Activated T-cell treated with anti-CD3 and anti-CD28 coated beads, Interleukin-2, amount 50 U/mL, for 4 hours (primary cell): Measurements from ENCODE around the gene SYT17. TPM values are rescaled to one million over a fixed set of nuclear protein-coding genes. Genes with fewer than 3 reads are reported as not detected.

Source experiments
- ATAC-seq, 2 donors: fragments of 200-7000 bp; cut with Tn5 transposase; one replicate each; pipeline ENCODE4 v1.10.0; 2021
- DNase-seq: peaks from one replicate; pipeline ENCODE4 v3.0.0-alpha.2; 2020
- H3K27me3 Mint-ChIP-seq: one replicate; pipeline ENCODE4 v1.8.0; 2021; ENCODE audit warnings: low read depth, mixed read lengths
- H3K36me3 Mint-ChIP-seq: one replicate; pipeline ENCODE4 v1.8.0; 2022; ENCODE audit warnings: mixed read lengths; ENCODE audit not compliant: insufficient read depth
- H3K4me1 Mint-ChIP-seq: one replicate; pipeline ENCODE4 v1.8.0; 2021; ENCODE audit warnings: low read depth, mixed read lengths
- H3K4me3 Mint-ChIP-seq: one replicate; pipeline ENCODE4 v1.8.0; 2021; ENCODE audit warnings: mild to moderate bottlenecking, moderate library complexity, mixed read lengths
- H3K9me3 Mint-ChIP-seq: one replicate; pipeline ENCODE4 v1.8.0; 2021; ENCODE audit warnings: mixed read lengths
- total RNA-seq, 3 donors: library from RNA; stranded (reverse); gene quantifications; one replicate each; pipeline ENCODE4 v1.2.1, GENCODE V29; 2021

Gene SYT17
- total RNA-seq, 3 donors from 2014 or later = 0.19 to 0.30 (median 0.29) TPM

- Mint-ChIP-seq H3K9me3 (no peaks in the 10 kb centered on the region), H3K27me3 (peaks cover 3% of the 10 kb centered on the region), H3K36me3 (no peaks in the 10 kb centered on the region), H3K4me1 (peaks cover 11% of the 10 kb centered on the region), H3K4me3 (no peak overlapping the region)
- ATAC-seq (no peak), DNase-seq (no peak)
Observed at GRCh38 chr16:19133600-19133999, 34.4 kb upstream of the SYT17 start.

GRCh38 chr16:19135201-19135842 lies 32.7 kb upstream of the SYT17 start:
- Mint-ChIP-seq H3K4me3 (no peak overlapping the region), H3K9me3 (no peaks in the 10 kb centered on the region), H3K36me3 (no peaks in the 10 kb centered on the region), H3K4me1 (peaks cover 9% of the 10 kb centered on the region), H3K27me3 (peaks cover 3% of the 10 kb centered on the region)
- no peak for ATAC-seq
- no peak for DNase-seq

GRCh38 chr16:19135896-19136438 lies 32.1 kb upstream of the SYT17 start:
- DNase-seq = no peak
- Mint-ChIP-seq H3K4me1 (peaks cover 4% of the 10 kb centered on the region), H3K4me3 (no peak overlapping the region), H3K36me3 (no peaks in the 10 kb centered on the region), H3K9me3 (no peaks in the 10 kb centered on the region), H3K27me3 (peaks cover 7% of the 10 kb centered on the region)
- no peak for ATAC-seq

DNA sequence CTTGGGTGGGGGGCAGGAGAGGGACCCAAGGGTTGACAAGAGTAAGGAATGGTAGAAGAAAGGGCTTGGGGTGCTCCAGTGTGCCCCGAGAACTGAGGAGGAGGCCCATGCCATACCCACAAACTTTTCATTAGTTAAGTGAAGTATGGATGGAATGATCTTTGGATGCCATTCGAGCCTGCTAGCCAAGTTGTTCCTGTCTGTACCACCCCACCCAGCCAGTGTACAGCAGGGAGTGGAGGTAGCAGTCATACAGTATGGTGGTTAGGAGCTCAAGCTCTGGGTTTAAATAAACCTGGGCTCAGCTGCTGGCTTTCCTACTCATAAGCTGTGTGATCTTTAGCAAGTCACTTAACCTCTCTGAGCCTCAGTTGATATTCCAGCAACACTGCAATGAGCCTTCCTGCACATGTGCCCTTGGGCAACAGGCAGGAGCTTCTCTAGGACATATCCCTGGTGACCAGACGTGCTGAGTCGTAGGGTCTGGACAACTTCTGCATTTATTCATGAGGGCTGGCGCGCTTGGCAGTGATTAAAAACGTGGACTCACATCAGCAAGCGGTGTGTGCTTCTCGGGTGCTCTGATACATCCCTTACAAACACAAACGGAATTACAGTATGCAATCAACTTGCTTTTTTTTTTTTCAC lies 31.4 kb upstream of the SYT17 start:
- Mint-ChIP-seq H3K9me3 (no peaks in the 10 kb centered on the region), H3K4me3 (no peak overlapping the region), H3K27me3 (peaks cover 7% of the 10 kb centered on the region), H3K4me1 (no peaks in the 10 kb centered on the region), H3K36me3 (no peaks in the 10 kb centered on the region)
- no peak for ATAC-seq
- no peak for DNase-seq

DNA sequence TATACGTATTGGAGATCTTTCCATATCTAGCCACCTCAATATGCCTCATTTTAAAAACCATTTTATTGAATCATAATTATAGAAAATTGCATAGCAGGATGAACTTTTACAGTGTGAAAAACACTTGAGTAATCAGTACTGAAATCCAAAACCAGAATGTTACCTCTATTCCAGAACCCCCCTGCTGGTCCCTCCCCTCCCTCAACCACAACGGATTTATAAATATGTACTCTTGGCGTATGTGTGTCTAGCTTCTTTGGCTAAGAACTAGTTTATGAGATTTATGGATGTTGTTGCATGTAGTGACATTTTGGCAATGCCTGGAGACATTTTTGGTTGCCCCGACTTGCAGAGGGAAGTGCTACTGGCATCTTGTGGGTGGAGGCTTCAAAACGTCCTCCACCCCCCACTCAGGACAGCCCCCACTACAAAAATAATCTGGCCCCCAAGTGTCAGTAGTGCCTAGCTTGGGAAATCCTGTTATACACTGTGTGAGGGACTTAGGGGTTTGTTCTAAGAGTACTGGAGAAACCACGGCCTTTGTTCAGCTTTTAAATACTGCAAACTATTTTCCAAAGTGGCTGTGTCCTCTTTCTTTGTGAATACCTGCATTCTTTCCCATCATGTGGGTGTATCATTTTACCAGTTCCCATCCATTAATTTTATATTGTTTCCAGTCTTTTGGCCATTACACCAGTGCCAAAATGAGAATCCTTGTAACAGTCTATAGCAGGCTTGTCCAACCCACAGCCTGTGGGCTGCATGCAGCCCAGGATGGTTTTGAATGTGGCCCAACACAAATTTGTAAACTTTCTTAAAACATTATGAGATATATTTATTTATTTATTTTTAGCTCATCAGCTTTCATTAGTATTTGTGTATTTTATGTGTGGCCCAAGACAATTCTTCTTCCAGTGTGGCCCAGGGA lies 30.6 kb upstream of the SYT17 start:
- H3K27me3 Mint-ChIP-seq = peaks cover 7% of the 10 kb centered on the region
- no peak for ATAC-seq

GRCh38 chr16:19138601-19139000 lies 29.4 kb upstream of the SYT17 start:
- Mint-ChIP-seq H3K9me3 (no peaks in the 10 kb centered on the region), H3K27me3 (peaks cover 10% of the 10 kb centered on the region), H3K4me3 (no peak overlapping the region), H3K36me3 (no peaks in the 10 kb centered on the region), H3K4me1 (no peaks in the 10 kb centered on the region)
- DNase-seq (no peak), ATAC-seq (no peak)

More for the DNA sequence above, 30.6 kb upstream of the SYT17 start:
- Mint-ChIP-seq H3K4me1 (no peaks in the 10 kb centered on the region), H3K4me3 (no peak overlapping the region), H3K36me3 (no peaks in the 10 kb centered on the region), H3K9me3 (no peaks in the 10 kb centered on the region)
- DNase-seq = no peak

GRCh38 chr16:19139436-19140091 lies 28.5 kb upstream of the SYT17 start:
- no peaks in the 10 kb centered on the region for H3K36me3 Mint-ChIP-seq
- no peaks in the 10 kb centered on the region for H3K9me3 Mint-ChIP-seq
- no peak overlapping the region for H3K4me3 Mint-ChIP-seq
- no peaks in the 10 kb centered on the region for H3K4me1 Mint-ChIP-seq
- no peak for DNase-seq
- peaks cover 12% of the 10 kb centered on the region for H3K27me3 Mint-ChIP-seq
- no peak for ATAC-seq

GRCh38 chr16:19140396-19140795 lies 27.6 kb upstream of the SYT17 start:
- DNase-seq = no peak
- ATAC-seq = no peak
- no peaks in the 10 kb centered on the region for H3K36me3 Mint-ChIP-seq
- no peak overlapping the region for H3K4me3 Mint-ChIP-seq
- peaks cover 17% of the 10 kb centered on the region for H3K27me3 Mint-ChIP-seq
- no peaks in the 10 kb centered on the region for H3K4me1 Mint-ChIP-seq
- no peaks in the 10 kb centered on the region for H3K9me3 Mint-ChIP-seq

- DNase-seq (no peak), ATAC-seq (no peak)
- Mint-ChIP-seq H3K27me3 (peaks cover 15% of the 10 kb centered on the region), H3K9me3 (peaks cover 3% of the 10 kb centered on the region), H3K4me3 (no peak overlapping the region), H3K4me1 (no peaks in the 10 kb centered on the region), H3K36me3 (no peaks in the 10 kb centered on the region)
Observed at GRCh38 chr16:19142939-19143598, 25.0 kb upstream of the SYT17 start.

DNA sequence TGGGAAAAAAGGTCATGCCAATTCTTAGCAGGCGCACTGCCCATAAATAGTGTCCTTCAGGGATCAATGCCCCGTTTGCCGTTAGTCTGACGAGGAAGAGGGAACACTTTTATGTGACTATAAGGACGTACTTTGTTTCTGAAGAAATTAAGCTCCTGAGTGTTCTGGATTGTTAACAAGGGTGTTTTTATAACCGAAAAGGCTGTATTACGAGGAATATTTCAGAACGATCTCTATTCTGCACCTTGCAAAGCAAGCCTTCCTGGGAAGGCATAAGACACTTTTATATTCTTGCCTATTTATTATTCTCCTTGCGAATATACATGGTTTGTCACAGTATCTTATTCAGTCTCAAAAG lies 24.5 kb upstream of the SYT17 start:
- Mint-ChIP-seq H3K4me3 (no peak overlapping the region), H3K36me3 (no peaks in the 10 kb centered on the region), H3K27me3 (peaks cover 15% of the 10 kb centered on the region), H3K9me3 (peaks cover 3% of the 10 kb centered on the region), H3K4me1 (no peaks in the 10 kb centered on the region)
- DNase-seq = no peak
- no peak for ATAC-seq

DNA sequence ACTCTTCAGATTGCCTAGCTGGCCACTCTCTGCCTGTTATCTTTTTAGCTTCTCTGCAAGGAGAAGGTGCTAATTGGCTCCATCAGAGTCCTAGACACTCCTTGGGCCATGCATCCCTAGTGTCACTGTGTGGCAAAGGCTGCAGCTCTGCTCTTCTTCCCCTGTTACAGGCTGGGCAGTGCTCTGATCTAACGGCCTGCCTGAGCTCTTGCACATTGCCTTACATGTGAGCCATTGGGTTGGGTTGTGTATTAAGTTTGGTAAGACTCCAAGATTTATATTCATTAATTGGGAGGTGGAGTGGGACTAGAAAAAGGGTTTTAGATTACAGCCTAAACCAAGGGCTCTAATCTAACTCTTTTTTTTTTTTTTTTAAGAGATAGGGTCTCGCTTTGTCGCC lies 23.0 kb upstream of the SYT17 start:
- Mint-ChIP-seq H3K36me3 (no peaks in the 10 kb centered on the region), H3K27me3 (peaks cover 17% of the 10 kb centered on the region), H3K4me1 (no peaks in the 10 kb centered on the region), H3K4me3 (no peak overlapping the region), H3K9me3 (peaks cover 3% of the 10 kb centered on the region)
- ATAC-seq = no peak
- no peak for DNase-seq

GRCh38 chr16:19147126-19147525 lies 20.9 kb upstream of the SYT17 start:
- ATAC-seq (no peak), DNase-seq (no peak)
- no peaks in the 10 kb centered on the region for H3K36me3 Mint-ChIP-seq
- peaks cover 3% of the 10 kb centered on the region for H3K9me3 Mint-ChIP-seq
- no peak overlapping the region for H3K4me3 Mint-ChIP-seq
- H3K4me1 Mint-ChIP-seq = no peaks in the 10 kb centered on the region
- peaks cover 19% of the 10 kb centered on the region for H3K27me3 Mint-ChIP-seq

- Mint-ChIP-seq H3K36me3 (no peaks in the 10 kb centered on the region), H3K4me1 (no peaks in the 10 kb centered on the region), H3K4me3 (no peak overlapping the region), H3K9me3 (peaks cover 3% of the 10 kb centered on the region), H3K27me3 (peaks cover 18% of the 10 kb centered on the region)
- ATAC-seq (no peak), DNase-seq (no peak)
Observed at GRCh38 chr16:19147627-19148026, 20.4 kb upstream of the SYT17 start.

DNA sequence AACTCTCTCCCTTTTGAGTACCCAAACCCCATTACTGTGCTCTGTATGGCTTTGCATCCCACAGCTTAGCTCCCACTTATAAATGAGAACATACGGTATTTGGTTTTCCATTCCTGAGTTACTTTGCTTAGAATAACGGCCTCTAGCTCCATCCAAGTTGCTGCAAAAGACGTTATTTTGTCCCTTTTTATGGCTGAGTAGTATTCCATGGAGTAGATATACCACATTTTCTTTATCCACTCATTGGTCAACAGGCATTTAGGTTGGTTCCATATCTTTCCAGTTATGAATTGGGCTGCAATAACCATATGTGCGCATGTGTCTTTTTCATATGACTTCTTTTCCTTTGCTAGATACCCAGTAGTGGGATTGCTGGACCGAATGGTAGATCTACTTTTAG lies 19.9 kb upstream of the SYT17 start:
- no peaks in the 10 kb centered on the region for H3K4me1 Mint-ChIP-seq
- DNase-seq = no peak
- peaks cover 18% of the 10 kb centered on the region for H3K27me3 Mint-ChIP-seq
- H3K9me3 Mint-ChIP-seq = peaks cover 3% of the 10 kb centered on the region
- H3K36me3 Mint-ChIP-seq = no peaks in the 10 kb centered on the region
- no peak for ATAC-seq
- no peak overlapping the region for H3K4me3 Mint-ChIP-seq
